Measurements from ENCODE around the gene PLCH1.

GRCh38 chr3:155368786-155369185, 376.1 kb downstream of the PLCH1 start:
- TF ChIP-seq CTCF (IDR thresholded peaks at IDR 0.05) (no peak), EP300 (IDR thresholded peaks at IDR 0.05) (no peak)

Measured in ovary (tissue), 3 donors.